GM12878 (cell line): ENCODE data around the gene SARM1. TPM values are rescaled to one million over a fixed set of nuclear protein-coding genes. Genes with fewer than 3 reads are reported as not detected.

ENCODE experiments used
- ATAC-seq: fragments of 200-7000 bp; cut with Tn5 transposase; 3 replicates; pipeline ENCODE4 v1.9.1; 2020; ENCODE audit warnings: mild to moderate bottlenecking, moderate library complexity
- BruUV-seq: library from RNA; stranded (reverse); fragments of 400-500 nt; replicated peaks from 2 replicates; lab custom pipeline; 2021; lab: Mats Ljungman, UMichigan
- CTCF ChIA-PET: fragments of 300-600 bp; sonication (Branson Sonifier 250); formaldehyde crosslinking; extraction: SDS; loops from one replicate; lab custom pipeline; 2021; ENCODE audit warnings: inconsistent platforms; lab: Yijun Ruan, JAX
- POLR2A ChIA-PET: fragments of 350-600 bp; formaldehyde crosslinking; extraction: SDS; loops from one replicate; lab custom pipeline; 2021; ENCODE audit warnings: inconsistent platforms; lab: Charles Lee
- RAD21 ChIA-PET: fragments of 300-600 bp; sonication (Branson Sonifier 250); formaldehyde crosslinking; loops from one replicate; lab custom pipeline; 2023; ENCODE audit warnings: antibody characterized with exemption; ENCODE audit not compliant: unreplicated experiment; lab: Charles Lee
- SMC1A ChIA-PET: fragments of 300-600 bp; sonication (Branson Sonifier 250); formaldehyde crosslinking; loops from one replicate; lab custom pipeline; 2023; ENCODE audit not compliant: unreplicated experiment, uncharacterized antibody; lab: Charles Lee
- DNase-seq: peaks from one replicate; pipeline ENCODE4 v3.0.0-alpha.2; 2011; ENCODE audit warnings: low read depth, low spot score
- FAIRE-seq: peaks from 3 replicates; lab custom pipeline; 2011; peaks lifted over from hg19 to GRCh38; lab: Jason Lieb, UNC
- H2AFZ ChIP-seq: 2 replicates; pipeline ENCODE4 v1.6.0; 2011; ENCODE audit warnings: low read depth, low read length, control low read depth; ENCODE audit not compliant: control insufficient read depth
- H3K27ac ChIP-seq: 2 replicates; pipeline ENCODE4 v1.5.1; 2011; ENCODE audit warnings: control low read depth; ENCODE audit not compliant: control insufficient read depth, insufficient read depth
- H3K27me3 ChIP-seq, 2 experiments: replicated peaks in 1 of 2; 2 replicates each; pipeline versions ENCODE4 v1.6.0 to v1.6.1; 2011; ENCODE audit warnings: low read length in 1 of 2; ENCODE audit not compliant: control insufficient read depth in 2 of 2, insufficient read depth in 2 of 2
- H3K36me3 ChIP-seq, 2 experiments: 2 replicates each; pipeline ENCODE4 v1.5.1; 2011; ENCODE audit warnings: low read length in 1 of 2; ENCODE audit not compliant: control insufficient read depth in 2 of 2, insufficient read depth in 2 of 2
- H3K4me1 ChIP-seq: 2 replicates; pipeline ENCODE4 v1.6.1; 2011; ENCODE audit warnings: mild to moderate bottlenecking, low read length, moderate library complexity, mixed read lengths; ENCODE audit not compliant: control insufficient read depth, insufficient read depth
- H3K4me2 ChIP-seq: 2 replicates; pipeline ENCODE4 v1.6.0; 2011; ENCODE audit warnings: control low read depth; ENCODE audit not compliant: control insufficient read depth, insufficient read depth
- H3K4me3 ChIP-seq: fragments of 200-600 bp; sonication (generic); 2 replicates; pipeline ENCODE4 v1.5.1; 2016
- H3K79me2 ChIP-seq: 2 replicates; pipeline ENCODE4 v1.6.0; 2011; ENCODE audit warnings: low read length; ENCODE audit not compliant: control insufficient read depth, insufficient read depth
- H3K9ac ChIP-seq: 2 replicates; pipeline ENCODE4 v1.8.0; 2011; ENCODE audit warnings: low read length, control low read depth, mixed read lengths; ENCODE audit not compliant: control insufficient read depth, insufficient read depth
- H3K9me3 ChIP-seq: replicated peaks from 3 replicates; pipeline ENCODE4 v1.5.1; 2011; ENCODE audit warnings: mild to moderate bottlenecking, low read length; ENCODE audit not compliant: control insufficient read depth, insufficient read depth
- H4K20me1 ChIP-seq: 2 replicates; pipeline ENCODE4 v1.6.0; 2011; ENCODE audit not compliant: control insufficient read depth, insufficient read depth
- CUX1 ChIP-seq: IDR thresholded peaks from 2 replicates; pipeline ENCODE4 v1.6.1; 2012; ENCODE audit warnings: improper control_type of control experiment, low read depth, low read length; ENCODE audit not compliant: insufficient replicate concordance
- MYC ChIP-seq: IDR thresholded peaks from 2 replicates; pipeline ENCODE4 v1.6.1; 2011; ENCODE audit warnings: mild to moderate bottlenecking, low read length, moderate library complexity, inconsistent platforms; ENCODE audit not compliant: insufficient read depth, insufficient replicate concordance, insufficient read length, severe bottlenecking
- NFYB ChIP-seq: IDR thresholded peaks from 2 replicates; pipeline ENCODE4 v1.6.1; 2011; ENCODE audit warnings: low read depth, mild to moderate bottlenecking, low read length, improper control_type of control experiment, moderate library complexity; ENCODE audit not compliant: insufficient read depth
- NRF1 ChIP-seq: conservative IDR thresholded peaks from 2 replicates; pipeline ENCODE4 v1.6.1; 2011; ENCODE audit warnings: mild to moderate bottlenecking, low read depth, low read length, improper control_type of control experiment
- RELA ChIP-seq: fragments of 450-650 bp; IDR thresholded peaks from 2 replicates; pipeline ENCODE4 v1.8.0; 2014; ENCODE audit warnings: borderline replicate concordance; ENCODE audit not compliant: partially characterized antibody
- SIN3A ChIP-seq: IDR thresholded peaks from 2 replicates; pipeline ENCODE4 v1.6.1; 2012; ENCODE audit warnings: low read depth, low read length, improper control_type of control experiment
- SMC3 ChIP-seq: IDR thresholded peaks from 2 replicates; pipeline ENCODE4 v1.6.1; 2011; ENCODE audit warnings: low read length, improper control_type of control experiment, borderline replicate concordance
- ZNF207 ChIP-seq: fragments of 450-650 bp; IDR thresholded peaks from 2 replicates; pipeline ENCODE4 v1.6.1; 2014; ENCODE audit warnings: antibody characterized with exemption, mild to moderate bottlenecking, borderline replicate concordance
- WGBS: methylation state at CpG from one replicate; pipeline ENCODE4 v1.1.6; 2016; ENCODE audit warnings: low lambda C conversion rate; ENCODE audit not compliant: insufficient replicate concordance, insufficient coverage; ENCODE audit errors: missing lambda C conversion rate; 5-methylcytosine and 5-hydroxymethylcytosine counted together
- in situ Hi-C: fragments of 300-500 bp; cut with MboI; formaldehyde crosslinking; loops from 9 replicates; pipeline ENCODE4 v1.14.3; 2018; ENCODE audit warnings: mixed read lengths
- intact Hi-C: fragments of 100-400 bp; cut with micrococcal nuclease; formaldehyde crosslinking; loops from one replicate; pipeline ENCODE4 v1.14.2; 2022; ENCODE audit not compliant: unreplicated experiment
- polyA plus RNA-seq, 11 experiments: library from polyadenylated mRNA; depleted of rRNA in 4 of 11; unstranded in 6 of 11; stranded (reverse) in 5 of 11; fragments of >200 nt; fragmentation: Nextera tagmentation in 4 of 11; fragmentation: Illumina TruSeq in 1 of 11; extraction: Ambion mirVana in 4 of 11; extraction: Trizol in 1 of 11; gene quantifications; 1 replicate in 1 of 11; 2 replicates in 10 of 11; pipeline versions ENCODE4 v1.2.1 to v1.2.3, GENCODE V29; 2011 to 2016; ENCODE audit warnings: inconsistent platforms in 2 of 11, missing spikeins in 2 of 11, low read depth in 1 of 11
- total RNA-seq, 4 experiments: library from RNA; depleted of rRNA in 3 of 4; stranded (reverse); fragments of >200 nt in 3 of 4; fragmentation: Illumina TruSeq in 1 of 4; extraction: Trizol in 1 of 4; gene quantifications; 2 replicates each; pipeline versions ENCODE4 v1.2.1 to v1.2.3, GENCODE V29; 2013 to 2021

The SARM1 gene
- total and polyA plus RNA-seq, 10 of the 15 experiments (the other 5 are each of a cell fraction or from before 2014, with no cell fraction given) = 0.56 to 25.3 (median 11.9) TPM

GRCh38 chr17:28343491-28343932, 28.0 kb upstream of the SARM1 start (continued):
- TF ChIP-seq CUX1 = no peak

- Histone ChIP-seq H4K20me1 (no peaks in the 10 kb centered on the region), H3K27me3 (no peaks in the 10 kb centered on the region)
- TF ChIP-seq NFYB (no peak), SMC3 (no peak), MYC (no peak), NRF1 (no peak), SIN3A (no peak), RELA (no peak), ZNF207 (no peak)
- TF ChIP-seq, all 136 proteins: peak for 0
- ATAC-seq = no peak; the same call in 2 of the 3 replicates
- DNase-seq = no peak
- ChIA-PET SMC1A (interaction anchor here (0.5 kb wide), 1 partner anchor 280 kb away, joined by 4 read pairs; no protein-coding TSS in a partner anchor), RAD21 (no interaction called here), CTCF (no interaction called here), POLR2A (interaction anchor here (0.6 kb wide), 1 partner anchor 9 kb away, joined by 3 read pairs; no protein-coding TSS in a partner anchor)
- H3K9me3 ChIP-seq = no peaks in the 10 kb centered on the region
- no peak overlapping the region for H3K4me2 ChIP-seq
- H2AFZ ChIP-seq = no peak overlapping the region
- no peak for FAIRE-seq
- H3K27ac ChIP-seq = no peak overlapping the region
- in situ Hi-C loops = loop anchor here (5.0 kb wide), 1 partner anchor 52 kb away; no protein-coding TSS in a partner anchor
- peaks cover 16 to 27% of the 10 kb centered on the region in 2 experiments for H3K36me3 ChIP-seq
- H3K4me1 ChIP-seq = no peaks in the 10 kb centered on the region
- BruUV-seq = no TSS peak
- WGBS = 92% methylated on average over 9 of the region's 9 CpGs
- H3K9ac ChIP-seq = no peak overlapping the region
- intact Hi-C loops = no loop called here
- no peaks in the 10 kb centered on the region for H3K79me2 ChIP-seq
- H3K4me3 ChIP-seq = no peak overlapping the region
These were observed 27.5 kb upstream of the SARM1 start for GRCh38 chr17:28344011-28344410.
